ENCODE measurements around the gene IDI1.

The IDI1 gene

GRCh38 chr10:1048732-1049424 is at the start of gene IDI1:
Gene IDI1, minus strand, starts transcription at chr10:1049119. Its CDS starts 116 bp downstream, at chr10:1049003.
- no peaks in the 10 kb centered on the region for H3K4me1 ChIP-seq (ENCODE audit: insufficient read depth, low read length)
- no peaks in the 10 kb centered on the region for H3K36me3 ChIP-seq (ENCODE audit: insufficient read depth, low read length)
- H3K9ac ChIP-seq (ENCODE audit: low read depth, low read length) = peak within 1 kb of the TSS; percentile 81
- H3K9me3 ChIP-seq (ENCODE audit: control insufficient read depth, insufficient read depth, low read length) = no peaks in the 10 kb centered on the region

- no peak overlapping the region for H3K9ac ChIP-seq (ENCODE audit: low read depth, low read length)
- H3K9me3 ChIP-seq (ENCODE audit: control insufficient read depth, insufficient read depth, low read length) = no peaks in the 10 kb centered on the region
- H3K36me3 ChIP-seq (ENCODE audit: insufficient read depth, low read length) = peaks cover 12% of the 10 kb centered on the region; the same call in 1 of the 2 replicates
- no peaks in the 10 kb centered on the region for H3K4me1 ChIP-seq (ENCODE audit: insufficient read depth, low read length)
Observed at GRCh38 chr10:1097436-1097835, 48.5 kb upstream of the IDI1 start.

GRCh38 chr10:1096287-1096889 is 47.5 kb upstream of the IDI1 start:
- Histone ChIP-seq H3K36me3 (ENCODE audit: insufficient read depth, low read length) (peaks cover 12% of the 10 kb centered on the region; the same call in 1 of the 2 replicates), H3K9ac (ENCODE audit: low read depth, low read length) (no peak overlapping the region), H3K9me3 (ENCODE audit: control insufficient read depth, insufficient read depth, low read length) (no peaks in the 10 kb centered on the region), H3K4me1 (ENCODE audit: insufficient read depth, low read length) (no peaks in the 10 kb centered on the region)

DNA sequence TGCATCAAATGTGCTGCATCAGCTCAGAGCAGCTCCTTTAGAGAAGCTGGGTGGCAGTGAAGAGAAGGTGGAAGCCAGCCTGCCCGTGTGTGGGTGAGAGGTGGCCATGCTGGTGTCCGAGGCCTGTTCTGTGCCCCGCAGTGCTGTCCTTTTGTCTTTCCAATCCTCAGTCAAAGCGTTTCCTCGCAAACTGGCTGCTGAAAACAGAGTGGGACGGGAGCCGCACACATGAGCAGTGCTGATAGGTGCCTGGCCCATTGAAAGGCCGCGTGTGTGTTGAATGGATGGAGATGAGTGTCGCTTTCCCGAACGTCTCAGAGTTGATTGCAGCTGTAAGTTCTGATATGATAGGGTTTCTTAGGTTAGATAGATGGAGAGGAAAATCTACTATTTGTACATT is 46.6 kb upstream of the IDI1 start:
- H3K9ac ChIP-seq (ENCODE audit: low read depth, low read length) = no peak overlapping the region
- H3K4me1 ChIP-seq (ENCODE audit: insufficient read depth, low read length) = no peaks in the 10 kb centered on the region
- H3K9me3 ChIP-seq (ENCODE audit: control insufficient read depth, insufficient read depth, low read length) = no peaks in the 10 kb centered on the region
- H3K36me3 ChIP-seq (ENCODE audit: insufficient read depth, low read length) = peaks cover 12% of the 10 kb centered on the region; the same call in 1 of the 2 replicates

GRCh38 chr10:1094112-1095057 is 45.5 kb upstream of the IDI1 start:
- Histone ChIP-seq H3K9ac (ENCODE audit: low read depth, low read length) (no peak overlapping the region), H3K9me3 (ENCODE audit: control insufficient read depth, insufficient read depth, low read length) (no peaks in the 10 kb centered on the region), H3K36me3 (ENCODE audit: insufficient read depth, low read length) (peaks cover 12% of the 10 kb centered on the region; the same call in 1 of the 2 replicates), H3K4me1 (ENCODE audit: insufficient read depth, low read length) (no peaks in the 10 kb centered on the region)

DNA sequence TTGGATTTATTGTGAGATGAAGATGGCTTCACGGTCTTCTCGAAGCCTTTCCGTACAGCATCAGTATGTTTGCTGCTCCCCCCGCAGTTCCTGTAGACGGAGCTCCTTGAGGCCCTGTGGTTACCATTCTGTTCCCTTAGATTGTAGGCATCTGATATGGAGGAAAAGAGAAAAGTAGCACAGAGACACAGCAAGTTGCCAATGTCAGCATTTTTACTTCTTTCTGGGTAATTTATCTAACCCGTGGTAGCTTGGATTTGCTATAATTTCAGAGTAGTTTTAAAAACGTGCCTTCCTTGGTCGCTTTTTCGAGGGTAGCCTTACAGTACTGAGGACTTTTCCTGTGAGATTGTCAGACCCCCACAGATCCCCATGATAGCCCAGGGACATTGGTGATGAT is 44.8 kb upstream of the IDI1 start:
- Histone ChIP-seq H3K9ac (ENCODE audit: low read depth, low read length) (no peak overlapping the region), H3K36me3 (ENCODE audit: insufficient read depth, low read length) (peaks cover 11% of the 10 kb centered on the region), H3K4me1 (ENCODE audit: insufficient read depth, low read length) (no peaks in the 10 kb centered on the region), H3K9me3 (ENCODE audit: control insufficient read depth, insufficient read depth, low read length) (no peaks in the 10 kb centered on the region)

- Histone ChIP-seq H3K9me3 (ENCODE audit: control insufficient read depth, insufficient read depth, low read length) (no peaks in the 10 kb centered on the region), H3K36me3 (ENCODE audit: insufficient read depth, low read length) (peaks cover 6% of the 10 kb centered on the region), H3K9ac (ENCODE audit: low read depth, low read length) (no peak overlapping the region), H3K4me1 (ENCODE audit: insufficient read depth, low read length) (no peaks in the 10 kb centered on the region)
Observed at GRCh38 chr10:1090696-1091095, 41.8 kb upstream of the IDI1 start.

DNA sequence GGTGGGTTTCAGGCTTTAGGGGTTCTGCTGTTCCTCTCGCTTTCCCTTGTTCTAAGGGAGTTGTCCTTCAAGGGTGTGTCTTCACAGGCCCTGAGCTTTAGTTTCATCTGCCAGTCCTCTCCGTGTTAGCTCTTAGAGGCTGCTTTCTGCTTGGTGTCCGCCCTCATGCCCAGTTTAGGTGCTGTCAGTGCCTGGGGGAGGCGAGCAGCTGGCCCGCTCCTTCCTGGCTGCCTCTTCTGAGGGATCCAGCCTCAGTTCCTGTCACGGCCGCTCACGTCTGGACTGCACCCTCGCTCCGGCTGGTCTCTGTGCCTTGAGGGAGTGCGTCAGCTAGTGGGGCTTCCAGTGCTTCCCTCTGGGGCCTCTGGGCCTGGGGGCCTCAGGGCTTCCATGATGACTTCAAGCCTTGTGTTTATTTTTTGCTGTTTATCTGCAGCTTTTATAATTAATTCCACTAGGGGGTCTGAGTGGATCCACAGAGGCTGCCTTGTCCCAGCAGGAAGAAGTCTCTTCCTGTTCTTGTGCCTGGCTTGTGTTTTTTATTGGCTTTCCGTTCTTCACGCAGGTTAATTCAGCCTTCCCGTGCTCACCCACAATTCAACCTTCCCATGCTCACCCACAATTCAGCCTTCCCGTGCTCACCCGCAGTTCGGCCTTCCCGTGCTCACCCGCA is 40.2 kb upstream of the IDI1 start:
- H3K9ac ChIP-seq (ENCODE audit: low read depth, low read length) = no peak overlapping the region
- peaks cover 10% of the 10 kb centered on the region for H3K36me3 ChIP-seq (ENCODE audit: insufficient read depth, low read length)
- H3K4me1 ChIP-seq (ENCODE audit: insufficient read depth, low read length) = no peaks in the 10 kb centered on the region
- no peaks in the 10 kb centered on the region for H3K9me3 ChIP-seq (ENCODE audit: control insufficient read depth, insufficient read depth, low read length)

DNA sequence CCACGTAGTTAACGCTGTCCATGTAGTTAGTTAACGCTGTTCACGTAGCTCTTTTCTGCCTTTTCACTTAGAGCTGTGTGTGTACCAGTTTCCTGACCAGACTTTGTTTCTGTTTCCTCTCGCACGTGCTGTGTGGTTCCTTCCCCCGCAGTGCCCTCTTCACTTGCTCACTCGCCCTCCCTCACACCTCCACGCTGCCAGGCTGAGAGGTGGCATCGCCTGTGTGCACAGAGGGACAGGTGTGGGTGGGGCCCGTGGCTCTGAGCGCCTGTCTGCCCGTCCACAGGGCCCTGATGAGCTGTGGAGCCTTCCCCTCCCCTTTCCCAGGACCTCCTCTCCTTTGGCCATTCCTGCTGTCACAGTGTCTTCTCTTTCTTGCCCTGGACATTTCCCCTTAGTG is 37.9 kb upstream of the IDI1 start:
- Histone ChIP-seq H3K9me3 (ENCODE audit: control insufficient read depth, insufficient read depth, low read length) (no peaks in the 10 kb centered on the region), H3K36me3 (ENCODE audit: insufficient read depth, low read length) (peaks cover 13% of the 10 kb centered on the region), H3K4me1 (ENCODE audit: insufficient read depth, low read length) (no peaks in the 10 kb centered on the region), H3K9ac (ENCODE audit: low read depth, low read length) (no peak overlapping the region)

GRCh38 chr10:1085258-1085657 is 36.3 kb upstream of the IDI1 start:
- Histone ChIP-seq H3K4me1 (ENCODE audit: insufficient read depth, low read length) (no peaks in the 10 kb centered on the region), H3K9ac (ENCODE audit: low read depth, low read length) (no peak overlapping the region), H3K9me3 (ENCODE audit: control insufficient read depth, insufficient read depth, low read length) (no peaks in the 10 kb centered on the region), H3K36me3 (ENCODE audit: insufficient read depth, low read length) (peaks cover 15% of the 10 kb centered on the region)

DNA sequence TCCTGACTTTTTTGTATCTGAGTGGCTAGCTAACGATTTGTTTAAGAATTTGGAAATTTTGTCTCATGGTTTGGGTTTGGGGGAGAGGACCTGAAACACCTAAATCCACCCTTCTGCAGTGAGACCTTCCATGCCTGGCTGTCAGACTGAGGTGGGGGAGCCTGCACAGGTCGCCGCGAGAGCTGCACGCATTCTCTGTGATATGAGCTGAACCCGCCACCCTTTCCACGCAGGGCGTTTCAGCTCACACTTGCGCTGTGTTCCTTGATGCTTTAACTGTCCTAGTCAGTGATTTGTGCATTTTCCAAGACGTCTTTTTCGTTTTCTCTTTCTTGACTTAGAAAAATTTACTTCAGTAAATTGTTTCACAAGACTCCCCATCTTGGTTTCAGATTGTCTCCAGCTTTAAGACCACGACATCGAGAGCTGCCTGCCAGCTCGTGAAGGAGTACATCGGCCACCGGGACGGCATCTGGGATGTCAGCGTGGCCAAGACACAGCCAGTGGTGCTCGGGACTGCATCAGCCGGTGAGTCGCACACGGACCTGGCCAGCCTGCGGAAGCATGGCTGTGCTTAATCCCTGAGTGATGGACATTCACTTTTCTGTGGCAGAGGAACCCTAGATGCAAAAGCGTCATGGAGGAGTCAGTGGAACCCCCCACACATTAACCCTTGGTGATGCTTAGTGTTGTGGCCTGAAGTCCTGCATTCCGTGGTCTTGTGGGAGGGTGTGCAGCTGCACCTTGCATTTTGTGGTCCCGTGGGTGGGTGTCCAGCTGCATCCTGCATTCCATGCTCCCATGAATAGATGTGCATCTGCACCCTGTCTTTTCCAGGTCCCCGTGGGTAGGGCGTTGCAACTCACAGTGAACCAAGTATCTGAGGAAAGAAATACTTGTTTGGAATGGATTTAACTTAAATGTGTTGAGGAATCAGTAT is 35.4 kb upstream of the IDI1 start:
- Histone ChIP-seq H3K36me3 (ENCODE audit: insufficient read depth, low read length) (peaks cover 19% of the 10 kb centered on the region), H3K9ac (ENCODE audit: low read depth, low read length) (no peak overlapping the region), H3K4me1 (ENCODE audit: insufficient read depth, low read length) (no peaks in the 10 kb centered on the region), H3K9me3 (ENCODE audit: control insufficient read depth, insufficient read depth, low read length) (no peaks in the 10 kb centered on the region)

DNA sequence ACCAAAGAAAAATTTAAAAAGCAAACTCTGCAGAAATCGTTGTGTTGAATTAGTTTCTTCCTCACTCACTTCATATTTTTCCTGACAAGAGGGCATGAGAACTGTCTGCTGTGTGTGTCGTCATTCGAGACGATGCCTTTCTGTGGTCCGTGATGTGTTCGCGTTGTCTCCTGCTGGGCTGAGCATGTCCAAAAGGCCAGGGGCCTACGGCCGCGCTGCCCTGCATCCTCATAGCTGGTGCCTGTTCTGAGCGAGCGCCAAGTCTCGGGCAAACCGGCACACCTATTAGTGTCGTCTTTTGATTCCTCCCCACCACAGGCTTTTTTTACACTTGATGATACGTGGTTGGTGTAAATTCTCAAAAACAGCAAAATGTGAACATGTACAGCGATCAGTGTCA is 34.7 kb upstream of the IDI1 start:
- Histone ChIP-seq H3K36me3 (ENCODE audit: insufficient read depth, low read length) (peaks cover 19% of the 10 kb centered on the region), H3K9me3 (ENCODE audit: control insufficient read depth, insufficient read depth, low read length) (no peaks in the 10 kb centered on the region)

GRCh38 chr10:1078668-1079067 is 29.7 kb upstream of the IDI1 start:
- Histone ChIP-seq H3K4me1 (ENCODE audit: insufficient read depth, low read length) (no peaks in the 10 kb centered on the region), H3K36me3 (ENCODE audit: insufficient read depth, low read length) (peaks cover 13% of the 10 kb centered on the region)

More for the DNA sequence above, 34.7 kb upstream of the IDI1 start:
- Histone ChIP-seq H3K9ac (ENCODE audit: low read depth, low read length) (no peak overlapping the region), H3K4me1 (ENCODE audit: insufficient read depth, low read length) (no peaks in the 10 kb centered on the region)

More at GRCh38 chr10:1078668-1079067, 29.7 kb upstream of the IDI1 start:
- no peak overlapping the region for H3K9ac ChIP-seq (ENCODE audit: low read depth, low read length)
- no peaks in the 10 kb centered on the region for H3K9me3 ChIP-seq (ENCODE audit: control insufficient read depth, insufficient read depth, low read length)

Measured in ES-I3 (cell line).